ENCODE data around the gene PCAT6.

The PCAT6 gene

DNA sequence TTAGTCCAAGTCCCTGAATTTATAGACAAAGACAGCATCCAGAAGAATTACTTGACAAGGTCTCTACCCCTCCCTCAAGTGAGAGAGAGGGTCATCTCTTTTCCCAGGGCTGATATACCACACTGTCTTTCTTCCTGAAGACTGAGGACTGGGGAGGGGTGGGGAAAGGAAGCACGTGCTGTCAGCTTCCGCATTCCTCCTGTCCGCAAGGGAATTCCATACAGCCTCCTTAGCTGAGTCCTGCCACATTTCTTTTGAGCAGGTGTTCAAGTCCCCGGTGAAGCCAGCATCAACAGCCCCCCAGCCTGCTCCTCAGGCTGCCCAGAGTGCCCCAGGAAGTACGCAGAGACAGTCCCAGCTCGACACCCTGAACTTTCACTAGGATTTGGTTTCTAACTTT, 34.2 kb downstream of the PCAT6 start:
- Histone ChIP-seq H3K4me3 (ENCODE audit: insufficient read depth, low read depth, low read length) (no peak overlapping the region), H3K4me1 (ENCODE audit: control insufficient read depth, insufficient read depth, low read length) (peaks cover 3% of the 10 kb centered on the region), H3K27ac (ENCODE audit: insufficient read depth, low read depth, low read length, poor library complexity, severe bottlenecking) (no peak overlapping the region), H3K27me3 (ENCODE audit: control insufficient read depth, insufficient read depth, low read length, poor library complexity, severe bottlenecking) (no peaks in the 10 kb centered on the region), H3K36me3 (ENCODE audit: control insufficient read depth, insufficient read depth, low read length) (no peaks in the 10 kb centered on the region), H3K9me3 (ENCODE audit: control insufficient read depth, low read length) (no peaks in the 10 kb centered on the region)
- WGBS, 2 experiments, result 71 to 73% methylated on average over 6 of the region's 6 CpGs

DNA sequence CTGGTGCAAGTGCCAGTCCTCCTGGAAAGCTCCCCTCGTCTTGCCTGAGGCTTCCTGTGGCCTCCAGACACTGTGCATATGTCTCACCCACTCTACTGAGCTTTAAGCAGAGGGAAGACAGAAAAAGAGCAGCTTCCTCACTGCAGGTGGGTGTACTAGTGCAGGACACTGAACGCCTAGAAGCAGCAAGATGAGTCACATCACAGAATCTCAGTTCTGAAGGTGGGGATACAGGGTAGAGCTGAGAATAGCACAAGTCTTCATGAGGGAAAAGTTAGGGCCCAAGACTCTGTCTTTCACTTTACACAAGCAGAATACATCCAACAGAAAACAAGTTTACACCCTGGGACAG, 37.4 kb downstream of the PCAT6 start:
- Histone ChIP-seq H3K9me3 (ENCODE audit: control insufficient read depth, low read length) (no peaks in the 10 kb centered on the region), H3K4me3 (ENCODE audit: insufficient read depth, low read depth, low read length) (no peak overlapping the region), H3K27ac (ENCODE audit: insufficient read depth, low read depth, low read length, poor library complexity, severe bottlenecking) (no peak overlapping the region), H3K36me3 (ENCODE audit: control insufficient read depth, insufficient read depth, low read length) (no peaks in the 10 kb centered on the region), H3K4me1 (ENCODE audit: control insufficient read depth, insufficient read depth, low read length) (peaks cover under 1% of the 10 kb centered on the region), H3K27me3 (ENCODE audit: control insufficient read depth, insufficient read depth, low read length, poor library complexity, severe bottlenecking) (no peaks in the 10 kb centered on the region)
- 83 to 89% methylated on average over 2 of the region's 2 CpGs for WGBS, 2 experiments

DNA sequence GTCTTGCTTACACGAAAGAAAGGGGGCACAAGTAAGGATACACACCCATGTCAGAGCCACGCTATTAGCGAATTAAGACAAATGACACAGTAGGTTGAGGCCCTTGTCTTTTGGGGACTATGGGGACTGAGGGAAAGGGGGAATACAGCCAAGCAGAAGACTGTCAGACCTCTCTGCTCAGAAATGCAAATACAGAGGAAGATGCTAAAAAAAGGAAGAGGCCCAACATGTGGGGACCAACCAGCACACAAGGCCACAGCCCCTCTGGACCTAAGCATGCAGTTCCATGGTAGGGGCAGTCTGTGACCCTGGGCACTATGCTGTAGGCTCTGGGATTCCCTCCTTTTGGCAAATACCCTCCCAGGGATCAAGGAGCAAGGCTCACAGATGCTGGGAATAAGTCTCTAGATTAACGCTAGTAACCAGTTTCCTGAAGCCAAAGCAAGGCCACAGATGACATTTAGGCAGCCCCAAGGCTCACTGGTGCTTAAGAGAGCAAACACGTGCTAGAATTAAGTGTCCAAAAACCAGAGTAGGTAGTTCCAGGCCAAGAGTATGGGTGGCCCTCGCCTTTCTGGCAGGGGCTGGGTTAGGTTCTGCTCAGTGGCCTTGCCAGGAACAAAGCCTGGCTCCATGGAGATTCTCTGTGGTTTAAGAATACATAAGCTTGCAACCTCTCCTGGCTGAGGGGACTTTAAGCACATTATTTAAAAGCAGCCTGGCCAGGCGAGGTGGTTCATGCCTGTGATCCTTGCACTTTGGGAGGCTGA, 40.0 kb downstream of the PCAT6 start:
- Histone ChIP-seq H3K27me3 (ENCODE audit: control insufficient read depth, insufficient read depth, low read length, poor library complexity, severe bottlenecking) (no peaks in the 10 kb centered on the region), H3K9me3 (ENCODE audit: control insufficient read depth, low read length) (no peaks in the 10 kb centered on the region), H3K27ac (ENCODE audit: insufficient read depth, low read depth, low read length, poor library complexity, severe bottlenecking) (no peak overlapping the region), H3K4me3 (ENCODE audit: insufficient read depth, low read depth, low read length) (no peak overlapping the region), H3K36me3 (ENCODE audit: control insufficient read depth, insufficient read depth, low read length) (peaks cover 2% of the 10 kb centered on the region), H3K4me1 (ENCODE audit: control insufficient read depth, insufficient read depth, low read length) (no peaks in the 10 kb centered on the region)
- WGBS, 2 experiments, result 93 to 96% methylated on average over 7 of the region's 7 CpGs

DNA sequence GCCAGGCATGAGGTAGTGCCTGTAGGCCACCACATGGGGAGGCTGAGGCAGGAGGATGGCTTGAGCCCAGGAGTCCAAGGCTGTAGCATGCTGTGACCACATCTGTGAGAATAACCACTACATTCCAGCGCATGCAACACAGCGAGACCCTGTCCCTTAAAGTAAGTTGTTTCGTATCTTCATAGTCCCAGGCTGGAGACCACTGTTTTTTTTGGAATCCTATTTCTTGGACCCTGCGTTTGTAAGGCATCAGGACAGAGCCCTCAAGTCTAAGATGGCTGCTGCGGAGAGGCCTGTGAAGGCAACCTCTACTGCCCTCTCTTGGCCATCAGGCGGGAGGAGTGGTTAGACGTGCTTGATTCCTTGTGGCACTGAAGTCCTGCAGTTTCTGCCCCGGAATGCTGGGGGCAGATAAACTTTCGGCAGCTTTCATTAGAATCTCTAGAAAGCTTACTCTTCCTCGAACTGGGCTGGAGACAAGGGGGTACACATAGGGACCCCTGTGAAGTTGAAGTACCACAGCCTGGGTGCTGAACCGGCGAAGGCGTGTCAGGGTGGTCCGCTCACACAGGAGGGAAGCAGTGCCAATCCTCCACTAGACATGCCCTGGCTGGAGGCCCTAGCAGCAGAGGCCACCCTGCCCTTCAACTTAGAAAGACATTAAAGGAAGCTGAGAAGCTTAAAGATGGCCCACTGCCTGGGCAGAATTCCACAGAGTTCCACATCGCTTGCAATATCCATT, 41.6 kb downstream of the PCAT6 start:
- Histone ChIP-seq H3K4me3 (ENCODE audit: insufficient read depth, low read depth, low read length) (no peak overlapping the region), H3K9me3 (ENCODE audit: control insufficient read depth, low read length) (no peaks in the 10 kb centered on the region), H3K4me1 (ENCODE audit: control insufficient read depth, insufficient read depth, low read length) (no peaks in the 10 kb centered on the region), H3K27me3 (ENCODE audit: control insufficient read depth, insufficient read depth, low read length, poor library complexity, severe bottlenecking) (no peaks in the 10 kb centered on the region), H3K27ac (ENCODE audit: insufficient read depth, low read depth, low read length, poor library complexity, severe bottlenecking) (no peak overlapping the region), H3K36me3 (ENCODE audit: control insufficient read depth, insufficient read depth, low read length) (peaks cover 16% of the 10 kb centered on the region)
- 69 to 71% methylated on average over 15 of the region's 15 CpGs for WGBS, 2 experiments

DNA sequence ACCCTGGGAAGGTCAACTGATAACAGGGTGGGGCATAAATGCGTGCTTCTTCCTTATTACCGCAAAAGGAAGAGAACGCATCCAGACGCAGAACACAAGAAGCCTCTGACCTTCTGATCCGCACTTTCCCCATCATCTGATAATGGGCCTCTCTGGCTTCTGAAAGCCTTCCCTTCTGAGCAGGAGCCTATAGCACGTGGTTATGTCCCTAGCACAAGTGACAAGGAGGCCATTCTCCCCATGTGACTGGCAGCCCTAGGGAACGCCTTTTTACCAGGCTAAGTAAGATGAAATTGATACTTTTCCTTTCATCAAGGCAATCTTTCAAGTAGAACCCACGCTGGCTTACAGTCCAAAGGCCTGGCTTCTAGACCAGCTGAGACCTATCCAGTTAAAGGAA, 44.0 kb downstream of the PCAT6 start:
- Histone ChIP-seq H3K27me3 (ENCODE audit: control insufficient read depth, insufficient read depth, low read length, poor library complexity, severe bottlenecking) (no peaks in the 10 kb centered on the region), H3K36me3 (ENCODE audit: control insufficient read depth, insufficient read depth, low read length) (peaks cover 26% of the 10 kb centered on the region)
- 94% methylated on average over 8 of the region's 8 CpGs for WGBS, 2 experiments

DNA sequence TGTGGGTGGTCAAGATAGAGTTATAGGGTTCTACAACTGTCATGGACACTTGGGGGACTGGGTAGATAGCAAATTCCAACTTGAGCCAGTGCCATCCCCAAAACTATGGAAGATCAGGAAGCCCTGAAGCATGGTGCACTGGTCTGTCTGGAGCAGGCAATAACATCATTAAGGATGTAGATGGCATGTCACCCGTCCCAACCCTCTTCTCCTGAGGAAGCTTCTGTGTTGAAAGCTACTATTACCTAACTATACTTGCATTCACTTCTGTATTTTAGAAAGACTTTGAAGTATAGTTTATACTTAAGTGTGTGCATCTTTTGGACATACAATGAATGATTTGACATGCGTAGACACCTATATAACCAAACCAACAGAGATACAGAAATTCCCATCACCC, 45.3 kb downstream of the PCAT6 start:
- Histone ChIP-seq H3K4me3 (ENCODE audit: insufficient read depth, low read depth, low read length) (no peak overlapping the region), H3K4me1 (ENCODE audit: control insufficient read depth, insufficient read depth, low read length) (no peaks in the 10 kb centered on the region), H3K27me3 (ENCODE audit: control insufficient read depth, insufficient read depth, low read length, poor library complexity, severe bottlenecking) (no peaks in the 10 kb centered on the region), H3K36me3 (ENCODE audit: control insufficient read depth, insufficient read depth, low read length) (peaks cover 26% of the 10 kb centered on the region), H3K27ac (ENCODE audit: insufficient read depth, low read depth, low read length, poor library complexity, severe bottlenecking) (no peak overlapping the region), H3K9me3 (ENCODE audit: control insufficient read depth, low read length) (no peaks in the 10 kb centered on the region)
- 92 to 96% methylated on average over 2 of the region's 2 CpGs for WGBS, 2 experiments

More for the DNA sequence above, 44.0 kb downstream of the PCAT6 start:
- Histone ChIP-seq H3K9me3 (ENCODE audit: control insufficient read depth, low read length) (no peaks in the 10 kb centered on the region), H3K27ac (ENCODE audit: insufficient read depth, low read depth, low read length, poor library complexity, severe bottlenecking) (no peak overlapping the region), H3K4me3 (ENCODE audit: insufficient read depth, low read depth, low read length) (no peak overlapping the region), H3K4me1 (ENCODE audit: control insufficient read depth, insufficient read depth, low read length) (no peaks in the 10 kb centered on the region)

DNA sequence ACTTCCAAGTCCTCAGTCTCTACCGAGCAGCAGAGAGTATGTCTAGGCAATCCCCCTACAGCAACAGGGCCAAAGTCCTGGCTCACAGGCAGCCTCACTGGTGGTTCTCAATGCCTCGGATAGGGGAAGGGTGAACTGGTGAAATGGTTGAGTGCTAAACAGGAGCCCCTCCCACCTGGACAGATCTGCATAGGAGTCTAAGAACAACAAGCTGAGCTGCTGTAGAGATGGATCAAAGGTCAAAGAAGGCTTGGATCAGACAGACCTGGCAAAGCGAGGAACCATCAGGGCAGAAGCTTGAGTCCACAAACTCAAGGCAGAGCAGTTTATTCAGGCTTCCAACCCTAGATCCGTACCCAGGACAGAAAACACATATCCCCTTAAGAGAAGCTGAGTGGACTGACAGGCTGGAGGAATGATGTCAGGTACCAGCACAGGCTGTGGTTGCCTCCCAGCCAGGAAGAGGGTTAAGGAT, 46.4 kb downstream of the PCAT6 start:
- H3K9me3 ChIP-seq (ENCODE audit: control insufficient read depth, low read length), result no peaks in the 10 kb centered on the region
- WGBS, 2 experiments, result 73 to 74% methylated on average over 4 of the region's 4 CpGs

DNA sequence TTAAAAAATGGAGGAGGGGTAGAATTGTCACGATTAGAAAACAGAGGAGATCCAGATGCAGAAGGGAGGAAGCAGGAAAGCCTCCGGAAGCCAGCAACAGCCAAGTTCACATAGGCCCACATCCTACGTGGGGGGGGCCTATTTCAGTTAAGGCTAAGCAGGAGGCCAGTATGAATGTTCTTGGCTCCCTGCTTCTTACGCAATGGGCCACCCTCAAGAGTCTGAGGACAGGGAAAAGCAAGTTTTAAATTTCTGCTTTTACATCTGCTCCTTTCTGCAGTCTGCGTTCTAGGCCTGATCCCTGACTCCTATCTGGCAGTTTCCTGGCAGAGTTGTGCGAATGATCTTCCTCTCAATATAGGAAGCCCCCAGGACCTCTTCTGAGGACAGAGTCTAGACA, 47.6 kb downstream of the PCAT6 start:
- no peak overlapping the region for H3K4me3 ChIP-seq (ENCODE audit: insufficient read depth, low read depth, low read length)
- H3K27me3 ChIP-seq (ENCODE audit: control insufficient read depth, insufficient read depth, low read length, poor library complexity, severe bottlenecking), result no peaks in the 10 kb centered on the region
- WGBS, 2 experiments, result 94% methylated on average over 6 of the region's 6 CpGs
- no peaks in the 10 kb centered on the region for H3K9me3 ChIP-seq (ENCODE audit: control insufficient read depth, low read length)
- no peaks in the 10 kb centered on the region for H3K4me1 ChIP-seq (ENCODE audit: control insufficient read depth, insufficient read depth, low read length)
- H3K36me3 ChIP-seq (ENCODE audit: control insufficient read depth, insufficient read depth, low read length), result peaks cover 26% of the 10 kb centered on the region
- no peak overlapping the region for H3K27ac ChIP-seq (ENCODE audit: insufficient read depth, low read depth, low read length, poor library complexity, severe bottlenecking)

More for the DNA sequence above, 46.4 kb downstream of the PCAT6 start:
- Histone ChIP-seq H3K36me3 (ENCODE audit: control insufficient read depth, insufficient read depth, low read length) (peaks cover 26% of the 10 kb centered on the region), H3K27ac (ENCODE audit: insufficient read depth, low read depth, low read length, poor library complexity, severe bottlenecking) (no peak overlapping the region), H3K4me3 (ENCODE audit: insufficient read depth, low read depth, low read length) (no peak overlapping the region), H3K4me1 (ENCODE audit: control insufficient read depth, insufficient read depth, low read length) (no peaks in the 10 kb centered on the region), H3K27me3 (ENCODE audit: control insufficient read depth, insufficient read depth, low read length, poor library complexity, severe bottlenecking) (no peaks in the 10 kb centered on the region)

DNA sequence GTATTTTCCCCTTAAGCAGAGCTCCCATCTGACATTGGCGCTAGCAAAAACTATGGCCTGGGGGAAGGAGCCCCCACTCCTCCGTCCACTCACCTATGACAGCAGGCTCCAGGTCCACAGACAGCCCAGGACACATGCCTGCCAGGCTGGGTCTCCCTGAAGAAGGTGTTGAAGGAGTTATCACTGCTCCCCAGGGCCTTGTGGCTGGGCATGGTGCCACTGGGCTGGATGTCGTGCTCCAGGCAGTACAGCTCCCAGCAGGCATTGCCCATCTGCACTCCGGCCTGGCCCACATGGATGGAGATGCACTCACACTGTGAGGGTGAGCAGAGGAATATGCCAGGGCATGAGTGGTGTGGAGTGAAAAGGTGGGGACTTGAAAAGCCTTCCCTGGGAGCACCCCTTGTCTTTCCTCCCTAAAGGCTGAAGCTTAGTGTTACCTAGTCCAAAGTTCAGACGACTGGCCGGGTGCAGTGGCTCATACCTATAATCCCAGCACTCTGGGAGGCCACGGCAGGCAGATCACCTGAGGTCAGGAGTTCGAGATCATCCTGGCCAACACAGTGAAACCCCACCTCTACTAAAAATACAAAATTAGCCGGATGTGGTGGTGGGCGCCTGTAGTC, 48.1 kb downstream of the PCAT6 start:
- Histone ChIP-seq H3K36me3 (ENCODE audit: control insufficient read depth, insufficient read depth, low read length) (peaks cover 26% of the 10 kb centered on the region), H3K4me1 (ENCODE audit: control insufficient read depth, insufficient read depth, low read length) (no peaks in the 10 kb centered on the region), H3K9me3 (ENCODE audit: control insufficient read depth, low read length) (no peaks in the 10 kb centered on the region), H3K27me3 (ENCODE audit: control insufficient read depth, insufficient read depth, low read length, poor library complexity, severe bottlenecking) (no peaks in the 10 kb centered on the region), H3K4me3 (ENCODE audit: insufficient read depth, low read depth, low read length) (no peak overlapping the region), H3K27ac (ENCODE audit: insufficient read depth, low read depth, low read length, poor library complexity, severe bottlenecking) (no peak overlapping the region)
- 92 to 94% methylated on average over 10 of the region's 10 CpGs for WGBS, 2 experiments

DNA sequence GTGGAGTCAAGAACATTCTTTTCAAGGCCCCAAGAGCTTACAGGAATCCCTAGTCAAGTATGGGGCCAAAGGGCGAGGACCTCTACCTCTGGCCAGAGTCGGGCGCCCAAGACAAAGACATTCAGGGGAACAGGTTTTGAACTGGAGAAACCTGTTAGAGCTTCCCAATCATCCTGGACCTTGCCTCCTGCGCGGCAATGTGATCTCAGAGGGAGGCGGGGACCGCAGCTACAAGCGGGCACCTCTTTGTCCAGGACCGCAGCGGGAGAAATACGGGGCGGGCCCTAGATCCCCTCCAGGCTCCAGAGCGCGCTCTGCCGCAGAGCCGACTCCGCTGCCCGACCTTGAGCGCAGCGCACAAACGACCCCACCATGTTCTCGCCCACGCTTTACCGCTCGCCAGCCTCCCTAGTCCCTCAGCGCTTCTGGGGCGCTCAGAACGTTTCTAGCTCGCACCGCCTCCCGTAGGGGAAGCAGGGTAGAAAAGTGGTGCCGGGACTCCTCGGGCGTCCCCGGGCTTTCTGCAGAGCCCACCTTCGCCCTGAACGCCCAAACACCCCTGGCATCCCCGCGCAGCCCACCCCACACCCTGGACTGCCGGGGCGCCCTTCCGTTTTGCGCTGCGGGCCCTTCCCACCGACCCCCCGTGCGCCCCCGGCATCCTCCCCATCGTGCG, 50.1 kb downstream of the PCAT6 start:
- H3K4me3 ChIP-seq (ENCODE audit: insufficient read depth, low read depth, low read length), result peak overlapping the region; percentile 82
- peaks cover 22% of the 10 kb centered on the region for H3K36me3 ChIP-seq (ENCODE audit: control insufficient read depth, insufficient read depth, low read length)
- H3K4me1 ChIP-seq (ENCODE audit: control insufficient read depth, insufficient read depth, low read length), result no peaks in the 10 kb centered on the region
- no peaks in the 10 kb centered on the region for H3K9me3 ChIP-seq (ENCODE audit: control insufficient read depth, low read length)
- peak overlapping the region; percentile 84 for H3K27ac ChIP-seq (ENCODE audit: insufficient read depth, low read depth, low read length, poor library complexity, severe bottlenecking)
- no peaks in the 10 kb centered on the region for H3K27me3 ChIP-seq (ENCODE audit: control insufficient read depth, insufficient read depth, low read length, poor library complexity, severe bottlenecking)
- 1% methylated on average over 50 of the region's 50 CpGs for WGBS, 2 experiments

All from ectodermal cell (in vitro differentiated cells).